SIG-M5 treated with dmso at 0.1 percent for 504 hours (cell line): ENCODE results near the gene ATG9A.

Experiments used
- DNase-seq: peaks from one replicate; lab custom pipeline; 2025; ENCODE audit not compliant: unreplicated experiment; lab: John Stamatoyannopoulos, UW

The ATG9A gene

DNA sequence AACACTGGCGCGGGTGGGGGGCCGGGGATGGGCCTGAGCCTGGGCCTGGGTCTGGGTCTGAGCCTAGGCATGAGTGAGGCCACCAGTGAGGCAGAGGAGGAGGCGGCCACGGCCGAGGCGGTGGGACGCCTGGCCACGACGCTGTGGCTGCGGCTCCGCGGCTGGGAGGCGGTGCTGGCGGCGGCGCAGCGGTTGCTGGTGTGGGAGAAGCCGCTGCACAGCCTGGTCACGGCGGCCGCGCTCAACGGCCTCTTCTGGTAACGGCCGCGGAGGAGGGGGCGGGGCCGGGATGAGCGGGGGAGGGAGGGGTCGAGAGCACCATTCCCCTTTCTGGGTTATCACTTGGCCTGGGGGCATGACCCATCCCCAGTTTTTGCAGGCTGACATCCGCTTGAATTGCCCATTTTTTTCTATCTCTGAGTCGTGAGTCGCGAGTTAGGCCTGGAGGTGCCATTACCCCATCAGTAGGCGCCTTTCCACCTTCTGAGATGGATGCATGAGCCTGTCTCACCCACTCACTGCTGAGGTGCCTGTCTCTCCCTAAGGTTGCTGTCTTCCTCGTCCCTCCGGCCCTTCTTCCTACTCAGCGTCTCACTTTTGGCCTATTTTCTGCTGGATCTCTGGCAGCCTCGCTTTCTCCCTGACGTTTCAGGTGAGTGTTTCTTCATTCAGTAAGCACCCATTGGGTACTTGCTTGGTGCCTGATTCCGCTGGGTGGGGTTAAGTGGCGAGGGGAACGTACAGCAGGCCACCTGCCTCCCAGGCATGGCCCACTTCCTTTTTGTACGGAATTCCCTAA is 50.9 kb downstream of the ATG9A start:
- peak; percentile 38 for DNase-seq

DNA sequence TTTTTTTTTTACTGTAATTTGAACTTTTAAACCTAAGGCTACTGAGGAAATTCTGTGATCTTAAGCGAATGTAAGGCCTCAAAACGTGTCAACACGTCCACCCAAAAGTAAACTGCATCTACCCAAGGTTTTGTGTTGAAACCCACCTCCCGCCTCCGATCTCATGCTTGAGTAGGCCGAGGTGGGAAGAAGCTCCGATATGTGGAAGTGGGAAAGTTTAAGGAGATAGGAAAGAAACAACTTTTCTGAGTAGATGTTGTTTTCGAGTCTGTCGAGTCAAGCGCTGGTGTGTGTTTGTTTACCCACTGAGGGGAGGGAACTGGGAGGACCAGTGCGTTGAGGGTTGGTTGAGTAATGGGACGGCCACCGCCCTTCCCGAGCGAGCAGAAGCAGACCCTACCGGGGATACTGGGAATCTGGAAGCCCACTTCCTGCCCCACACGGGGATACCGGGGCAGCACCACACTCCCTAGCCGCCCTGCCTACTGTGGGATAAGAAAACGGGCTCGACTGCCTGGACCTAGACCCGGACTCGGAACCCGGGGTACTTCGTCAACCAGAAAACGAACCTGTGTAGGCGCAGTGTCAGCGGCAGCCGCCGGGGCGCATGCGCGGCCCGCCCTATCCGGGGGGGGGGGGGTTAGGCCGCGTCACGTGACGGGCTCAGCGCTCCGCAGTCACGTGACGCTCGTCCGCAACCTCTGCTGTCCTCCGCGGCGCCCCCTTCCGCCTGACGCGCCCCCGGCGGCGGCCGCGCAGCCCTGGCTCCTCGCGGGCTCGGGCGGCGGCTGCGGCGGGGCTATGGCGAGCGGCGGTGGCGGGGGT is 51.7 kb downstream of the ATG9A start, which contains the start of gene RETREG2:
Gene RETREG2, plus strand, starts transcription at position 724 of the 825 bp plus-strand sequence. Its CDS starts 78 bp downstream, at position 802.
- peak; percentile 85 for DNase-seq

DNA sequence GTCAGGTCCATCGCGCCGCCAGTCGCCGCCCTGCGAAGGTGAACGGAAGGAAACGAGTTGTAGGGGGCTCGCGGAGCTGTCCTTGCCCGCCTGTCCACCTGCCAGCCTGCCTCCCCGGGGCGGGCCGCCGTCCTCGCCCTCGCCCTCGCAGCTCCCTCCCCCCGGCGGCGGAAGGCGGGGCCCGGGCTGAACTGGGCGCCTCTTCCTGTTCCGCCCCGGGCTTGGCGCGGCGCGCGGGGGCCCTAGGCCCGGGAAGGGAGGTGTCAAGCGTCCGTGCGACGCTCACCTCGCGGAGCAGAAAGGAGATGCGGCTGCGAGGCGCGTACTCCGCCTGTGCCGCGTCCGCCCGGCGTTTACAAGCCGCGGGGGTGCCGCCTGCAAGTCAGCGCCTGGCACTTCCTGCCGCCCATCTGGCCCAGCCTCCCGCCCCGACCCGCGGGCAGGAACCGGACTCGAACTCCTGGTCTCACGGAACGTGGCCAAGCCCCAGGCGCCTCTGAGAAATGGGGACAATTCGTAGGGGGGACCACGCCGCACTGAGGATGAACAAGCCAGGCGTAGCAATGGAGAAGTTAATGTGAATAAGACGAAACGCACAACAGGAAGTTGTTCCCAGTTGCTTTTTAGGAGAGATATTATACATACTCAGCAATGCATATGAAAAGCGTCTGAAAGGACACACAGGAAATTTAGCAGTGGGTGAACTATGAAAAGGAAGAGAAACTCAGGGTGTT is 52.5 kb downstream of the ATG9A start, which contains the start of gene CNPPD1:
Gene CNPPD1, minus strand, starts transcription at position 108 of the 734 bp plus-strand sequence. Its CDS starts 97 bp downstream, at position 11.
- peak; percentile 78 for DNase-seq

DNA sequence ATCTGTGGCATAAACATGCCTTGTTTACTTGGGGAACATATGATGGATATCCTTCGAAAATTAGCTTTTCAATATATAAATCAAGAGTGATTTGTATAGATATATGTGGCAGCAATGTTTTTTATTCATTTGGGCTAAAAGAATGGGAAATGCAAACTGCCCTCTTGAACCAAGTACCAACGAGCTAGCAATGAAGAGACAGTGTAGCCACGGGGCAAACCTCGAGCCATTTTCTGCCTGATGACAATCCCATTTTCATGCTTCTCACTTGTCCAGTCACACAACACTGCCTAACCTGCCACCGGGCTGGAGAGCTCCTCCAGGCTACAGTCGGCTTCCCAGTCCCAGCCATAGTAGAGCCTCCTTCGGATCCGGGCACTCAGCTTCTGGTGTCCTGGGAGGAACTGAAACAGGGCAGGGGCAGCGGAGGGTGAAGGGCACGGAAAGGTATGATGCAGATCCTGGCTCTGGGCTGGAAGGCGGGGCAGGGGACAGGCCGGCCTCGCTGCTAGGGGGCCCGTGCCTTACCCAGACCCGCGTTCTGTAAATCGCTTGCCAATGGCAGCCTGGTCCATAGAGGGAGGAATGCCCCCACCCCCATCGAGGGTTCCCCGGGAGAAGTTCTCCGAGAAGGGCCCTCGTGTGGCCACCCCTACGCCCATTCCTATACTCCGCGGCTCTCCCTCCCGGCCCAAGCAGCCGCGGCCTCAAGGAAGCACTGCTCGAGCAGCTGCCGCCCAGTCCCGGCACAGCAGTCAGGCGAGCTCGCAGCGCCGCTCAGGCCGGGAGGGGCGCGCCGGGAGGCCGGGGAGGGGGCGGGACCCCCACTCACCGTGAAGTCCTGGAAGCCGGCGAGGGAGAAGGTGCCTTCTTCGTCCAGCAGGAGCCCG is 53.3 kb downstream of the ATG9A start:
- peak; percentile 70 for DNase-seq

DNA sequence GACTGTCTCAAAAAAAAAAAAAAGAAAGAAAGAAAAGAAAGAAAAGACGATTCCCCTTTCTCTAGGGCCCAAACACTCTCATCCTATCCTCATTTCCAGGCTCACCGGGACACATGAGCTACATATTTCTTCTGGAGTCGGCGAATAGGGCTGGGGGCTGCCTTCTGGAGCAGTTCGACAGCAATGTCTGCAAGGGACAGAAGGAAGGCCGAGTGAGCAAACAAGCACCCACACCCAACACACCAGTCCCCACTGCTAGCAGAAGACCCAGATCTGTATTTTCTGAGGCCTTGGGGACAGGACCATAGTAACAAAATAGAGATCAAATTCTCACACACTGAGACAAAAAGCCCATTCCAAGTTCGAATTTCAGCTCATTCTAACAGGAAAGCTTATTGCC is 54.0 kb downstream of the ATG9A start:
- no peak for DNase-seq

DNA sequence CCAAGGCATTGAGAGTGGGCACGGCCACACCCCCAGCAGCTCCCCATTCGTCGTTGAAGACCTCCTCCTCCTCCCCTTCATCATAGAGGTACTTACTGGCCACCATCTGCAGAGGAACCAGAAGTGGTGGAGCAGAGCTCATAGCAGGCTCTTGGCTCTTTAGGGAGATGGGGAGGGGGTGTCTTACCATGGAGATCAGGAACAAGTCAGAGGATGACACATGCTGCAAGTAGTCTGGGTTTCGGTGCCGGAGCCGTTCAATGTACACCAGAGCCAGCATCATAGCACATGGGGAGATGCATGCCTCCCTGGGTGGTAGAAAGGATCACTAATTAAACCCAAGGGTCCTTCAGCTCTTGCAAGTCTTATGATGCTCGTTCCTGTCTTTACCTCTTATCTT is 54.6 kb downstream of the ATG9A start:
- no peak for DNase-seq

DNA sequence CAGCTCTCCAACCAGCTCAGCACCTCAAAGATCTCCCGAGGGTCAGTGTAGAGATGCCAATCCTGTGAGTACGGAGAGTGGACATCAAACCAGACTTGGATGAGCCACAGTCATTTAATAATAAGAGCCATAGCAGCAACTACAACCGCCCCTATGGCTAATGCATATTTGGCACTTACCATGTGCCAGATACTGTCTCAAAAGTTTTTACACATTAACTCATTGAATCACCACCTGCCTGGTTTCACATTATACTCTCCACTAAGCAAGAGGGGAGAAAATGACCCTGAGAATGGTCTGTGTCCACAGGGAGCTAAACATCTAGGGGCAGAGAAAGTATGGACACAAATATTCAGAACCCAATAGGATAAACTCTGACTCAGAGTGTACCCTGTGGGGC is 55.3 kb downstream of the ATG9A start:
- no peak for DNase-seq

DNA sequence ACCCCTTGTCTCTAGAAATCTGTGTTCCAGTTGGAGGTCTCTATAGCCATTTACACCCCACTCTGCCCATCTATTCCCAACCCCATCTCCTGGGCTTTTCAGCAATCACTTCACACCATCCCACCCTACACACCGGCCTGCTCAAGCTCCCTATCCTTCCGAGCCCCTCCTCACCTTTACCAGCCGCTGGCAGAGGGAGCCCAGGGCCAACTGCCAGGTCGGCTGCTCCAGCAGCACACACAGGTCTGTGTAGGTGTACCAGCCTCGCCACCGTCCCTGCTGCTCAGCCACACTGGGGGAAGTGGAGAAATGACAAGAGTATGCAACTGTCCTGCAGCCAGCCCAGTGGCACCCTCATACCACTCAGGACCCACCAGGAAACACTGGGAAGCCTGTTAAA is 56.3 kb downstream of the ATG9A start:
- DNase-seq, result no peak

DNA sequence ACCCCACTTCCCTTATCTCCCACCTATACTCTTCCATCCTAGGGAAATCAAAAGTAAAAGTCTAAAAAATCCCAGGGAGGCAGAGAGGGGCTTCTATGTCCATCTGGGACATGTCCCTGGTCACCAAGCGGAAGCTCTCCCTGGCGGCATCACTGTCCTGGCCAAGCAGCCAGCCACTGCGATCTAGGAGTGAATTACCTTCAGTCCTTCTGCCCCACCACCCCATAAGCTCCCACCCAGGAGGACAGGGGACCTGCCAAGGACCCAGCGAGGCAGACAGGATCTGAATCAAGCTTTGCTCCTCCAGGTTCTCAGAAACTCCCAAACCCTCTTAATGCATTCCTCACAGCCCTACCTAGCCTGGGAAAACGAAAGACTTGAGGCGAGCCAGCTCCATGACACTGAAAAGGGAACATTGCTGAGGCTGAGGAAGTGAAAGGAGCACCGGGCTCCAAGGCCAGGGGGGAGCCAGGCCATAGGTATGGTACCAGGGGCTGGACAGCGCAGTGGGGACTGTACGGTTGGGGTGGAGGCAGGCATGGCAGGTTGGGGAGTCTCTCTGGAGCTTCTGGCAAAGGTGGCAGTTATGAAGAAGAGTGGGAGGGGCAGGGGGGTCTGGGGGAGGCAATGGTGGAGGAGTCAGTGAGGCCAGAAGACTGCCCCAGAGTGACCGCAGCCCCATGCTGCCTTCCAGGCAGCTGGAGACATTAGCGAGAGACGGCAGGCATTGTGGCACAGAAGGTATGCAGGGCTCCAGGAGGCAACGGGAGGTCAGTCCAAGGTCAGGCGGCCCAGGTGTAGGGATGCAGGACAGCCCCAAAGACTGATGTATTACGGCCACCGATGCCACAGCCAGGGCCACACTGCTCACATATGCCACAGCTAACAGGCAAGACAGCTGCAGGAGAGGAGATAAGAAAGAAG is 56.9 kb downstream of the ATG9A start:
- DNase-seq, result no peak

DNA sequence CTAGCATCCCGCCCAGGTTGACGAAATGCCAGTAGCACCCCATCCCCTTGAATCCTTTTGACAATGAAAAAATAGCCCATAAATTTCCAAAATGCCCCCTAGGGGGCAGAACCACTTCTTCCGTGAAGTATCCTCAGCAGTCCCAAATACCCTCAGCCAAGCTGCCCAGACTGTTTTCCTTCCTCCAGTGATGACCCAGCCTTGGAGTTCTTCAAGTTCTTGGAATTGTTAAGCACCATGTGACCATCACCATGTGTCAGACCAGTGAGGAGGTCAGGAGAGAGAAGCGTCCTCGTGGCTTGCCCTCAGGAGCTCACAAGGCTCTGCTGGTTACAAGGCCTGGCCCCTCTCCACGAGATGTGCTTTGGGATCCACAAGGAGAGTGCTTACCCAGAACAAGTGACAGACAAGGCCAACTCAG is 58.2 kb downstream of the ATG9A start:
- peak; percentile 48 for DNase-seq

DNA sequence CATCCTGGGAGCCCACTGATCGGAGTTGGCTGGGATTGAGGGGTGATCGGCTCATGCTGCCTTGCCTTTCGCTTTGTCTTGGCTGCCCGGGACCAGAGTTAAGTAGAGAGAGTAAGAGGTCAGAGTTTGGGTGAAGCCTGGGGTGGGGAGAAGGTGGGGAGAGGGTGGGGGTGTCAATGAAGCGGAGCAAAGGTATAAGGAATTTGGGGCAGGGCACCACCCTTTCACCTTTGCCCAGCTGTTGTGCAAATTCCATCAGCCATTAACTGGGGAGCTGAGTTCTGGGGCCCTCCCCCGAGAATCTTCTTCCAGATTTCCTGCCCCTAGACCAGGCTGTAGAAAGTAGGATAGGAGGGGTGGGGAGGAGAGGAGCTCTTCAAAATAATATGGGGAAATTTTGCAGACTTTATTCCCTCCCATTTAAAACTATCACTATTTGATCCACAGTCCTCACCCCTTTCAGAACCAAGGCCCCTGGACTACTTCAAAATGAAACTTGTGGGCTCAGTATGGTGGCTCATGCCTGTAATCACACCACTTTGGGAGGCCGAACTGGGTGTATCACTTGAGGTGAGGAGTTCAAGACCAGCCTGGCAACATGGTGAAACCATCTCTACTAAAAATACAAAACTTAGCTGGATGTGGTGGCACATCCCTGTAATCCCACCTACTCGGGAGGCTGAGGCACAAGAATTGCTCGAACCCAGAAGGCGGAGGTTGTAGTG is 59.3 kb downstream of the ATG9A start, which contains the start of gene SLC23A3:
Gene SLC23A3, minus strand, starts transcription at position 100 of the 725 bp plus-strand sequence. Its CDS starts 45 bp downstream, at position 55.
- no peak for DNase-seq
